ENCODE results near the gene CADPS.

DNA sequence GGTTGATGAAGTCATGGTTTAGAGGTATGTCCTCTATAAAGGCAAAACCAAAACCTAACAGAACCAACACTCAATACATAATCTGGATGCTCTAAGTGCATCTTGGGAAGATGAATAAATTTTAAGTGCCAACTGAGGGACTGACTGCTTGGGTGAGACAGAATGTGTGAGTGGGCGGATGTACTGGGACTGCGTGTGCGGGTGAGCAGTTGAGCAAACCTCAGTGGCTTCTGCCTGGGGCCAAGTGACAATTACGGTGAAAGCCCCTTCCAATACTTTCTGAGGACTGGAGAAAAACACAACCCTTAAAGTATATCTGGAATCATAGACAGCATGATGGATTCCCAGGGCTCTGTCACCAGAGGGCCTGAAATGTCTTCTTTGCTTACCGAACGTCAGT is 421.8 kb downstream of the CADPS start:
- TF ChIP-seq, protein P1, sequence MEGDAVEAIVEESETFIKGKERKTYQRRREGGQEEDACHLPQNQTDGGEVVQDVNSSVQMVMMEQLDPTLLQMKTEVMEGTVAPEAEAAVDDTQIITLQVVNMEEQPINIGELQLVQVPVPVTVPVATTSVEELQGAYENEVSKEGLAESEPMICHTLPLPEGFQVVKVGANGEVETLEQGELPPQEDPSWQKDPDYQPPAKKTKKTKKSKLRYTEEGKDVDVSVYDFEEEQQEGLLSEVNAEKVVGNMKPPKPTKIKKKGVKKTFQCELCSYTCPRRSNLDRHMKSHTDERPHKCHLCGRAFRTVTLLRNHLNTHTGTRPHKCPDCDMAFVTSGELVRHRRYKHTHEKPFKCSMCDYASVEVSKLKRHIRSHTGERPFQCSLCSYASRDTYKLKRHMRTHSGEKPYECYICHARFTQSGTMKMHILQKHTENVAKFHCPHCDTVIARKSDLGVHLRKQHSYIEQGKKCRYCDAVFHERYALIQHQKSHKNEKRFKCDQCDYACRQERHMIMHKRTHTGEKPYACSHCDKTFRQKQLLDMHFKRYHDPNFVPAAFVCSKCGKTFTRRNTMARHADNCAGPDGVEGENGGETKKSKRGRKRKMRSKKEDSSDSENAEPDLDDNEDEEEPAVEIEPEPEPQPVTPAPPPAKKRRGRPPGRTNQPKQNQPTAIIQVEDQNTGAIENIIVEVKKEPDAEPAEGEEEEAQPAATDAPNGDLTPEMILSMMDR (IDR thresholded peaks at IDR 0.05) = no peak
- TF ChIP-seq POLR2AphosphoS5 (IDR thresholded peaks at IDR 0.05) (no peak), POLR2A (IDR thresholded peaks at IDR 0.05; ENCODE audit: low read depth) (no peak), EP300 (IDR thresholded peaks at IDR 0.05) (no peak)
